Posterior cingulate gyrus (tissue), 11 donors: Measurements from ENCODE around the gene WDR93.
"Not testable (repeated sequence)": the region's sequence is repeated elsewhere in the genome, so short reads cannot be mapped to it uniquely, and the experiment has no call there.

Experiments used
- DNase-seq, 10 donors: peaks; one replicate each; pipeline versions ENCODE4 v3.0.0 to v3.0.0-alpha.2; 2020 to 2021; ENCODE audit warnings: mixed read lengths in 3 of 10
- intact Hi-C: fragments of 100-400 bp; cut with DNase I; formaldehyde crosslinking; loops from one replicate; pipeline ENCODE4 v1.15.1; 2023

Gene WDR93

DNA sequence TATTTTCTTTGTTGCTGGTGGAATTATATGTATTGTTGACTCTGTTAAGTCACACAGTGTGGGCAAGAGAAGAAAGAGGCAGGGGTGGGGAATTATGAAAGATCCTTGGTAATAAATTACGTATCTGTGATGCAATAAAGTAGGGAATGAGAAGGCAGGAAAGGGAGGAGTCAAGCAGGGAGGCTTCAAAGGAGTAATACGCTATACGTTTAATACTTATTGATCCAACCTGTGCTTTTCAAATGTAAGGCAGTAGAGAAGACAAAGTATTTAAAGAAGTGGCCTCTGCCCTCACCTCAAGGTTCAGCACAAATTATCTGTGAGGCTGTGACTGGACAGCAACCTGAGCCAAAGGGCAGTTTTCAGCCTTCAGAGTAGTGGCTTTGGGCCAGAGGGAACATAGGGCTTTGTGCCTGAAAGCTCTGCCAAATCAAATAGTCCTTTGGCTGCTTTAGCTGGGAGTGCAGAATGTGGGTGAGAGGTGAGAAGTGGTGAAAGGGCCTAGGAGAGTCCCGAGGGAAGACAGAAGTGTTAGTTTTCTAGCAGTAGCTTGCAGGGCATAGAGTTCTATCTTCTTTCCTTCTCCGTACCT, 10.2 kb upstream of the WDR93 start:
- DNase-seq = peak in 1 of 10 donors; percentile 11
- intact Hi-C loops = no loop called here

DNA sequence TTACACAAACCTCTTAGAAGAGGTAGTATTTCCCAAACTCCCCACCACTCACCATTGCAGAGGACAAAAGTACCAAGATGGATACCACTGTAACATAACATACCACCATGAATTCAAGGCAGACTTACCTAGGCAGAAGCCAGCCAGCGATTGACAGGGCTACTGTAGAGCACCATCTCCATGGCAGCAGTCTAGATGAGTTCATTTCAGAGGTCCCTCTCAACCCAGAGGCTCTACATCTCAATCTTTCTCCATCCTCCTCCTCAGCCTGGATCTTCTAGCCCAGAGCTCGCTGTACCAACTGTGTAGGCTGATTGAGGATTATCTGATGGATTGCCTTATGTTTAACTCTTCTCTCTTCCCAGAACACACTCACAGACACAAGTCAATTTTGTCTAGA, 9.5 kb upstream of the WDR93 start:
- intact Hi-C loops = no loop called here
- no peak for DNase-seq

DNA sequence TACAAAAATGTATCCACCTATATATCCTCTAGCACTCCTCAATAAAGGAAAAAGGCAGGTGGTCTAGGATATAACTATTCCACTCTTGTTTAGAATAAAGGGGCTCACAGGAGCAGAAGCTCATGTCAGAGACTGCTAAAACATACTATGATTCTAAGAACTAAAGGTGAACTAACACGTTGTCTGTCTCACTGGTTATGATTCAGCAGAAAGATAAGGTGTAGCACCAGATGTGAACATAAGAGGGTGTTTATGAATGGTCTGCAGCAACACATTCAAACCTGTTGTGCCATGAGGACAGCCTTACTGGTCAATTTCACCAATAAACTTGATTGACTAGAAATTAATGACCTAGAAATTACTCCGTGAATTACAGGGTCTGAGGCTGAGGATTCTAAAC, 4.6 kb upstream of the WDR93 start:
- DNase-seq = no peak
- intact Hi-C loops = no loop called here

DNA sequence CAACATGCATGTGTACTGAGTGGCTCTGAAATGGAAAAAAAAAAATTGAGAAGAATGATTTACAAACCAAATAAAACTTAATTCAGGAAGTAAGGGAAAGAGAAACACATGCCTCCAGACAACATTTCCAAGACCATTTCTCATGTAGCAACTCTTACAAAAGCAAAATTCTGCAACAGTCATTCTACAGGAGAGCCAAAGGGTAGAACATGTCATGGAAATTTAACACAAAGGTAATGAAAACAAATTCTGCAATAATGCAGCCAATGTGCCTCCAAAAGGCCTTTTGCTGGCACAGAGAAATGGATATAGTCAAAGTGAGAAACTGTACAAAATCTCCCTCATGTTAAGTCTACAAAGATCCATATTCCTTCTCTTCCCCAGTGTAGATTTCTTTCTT, 4.1 kb upstream of the WDR93 start:
- DNase-seq = no peak
- intact Hi-C loops = no loop called here

DNA sequence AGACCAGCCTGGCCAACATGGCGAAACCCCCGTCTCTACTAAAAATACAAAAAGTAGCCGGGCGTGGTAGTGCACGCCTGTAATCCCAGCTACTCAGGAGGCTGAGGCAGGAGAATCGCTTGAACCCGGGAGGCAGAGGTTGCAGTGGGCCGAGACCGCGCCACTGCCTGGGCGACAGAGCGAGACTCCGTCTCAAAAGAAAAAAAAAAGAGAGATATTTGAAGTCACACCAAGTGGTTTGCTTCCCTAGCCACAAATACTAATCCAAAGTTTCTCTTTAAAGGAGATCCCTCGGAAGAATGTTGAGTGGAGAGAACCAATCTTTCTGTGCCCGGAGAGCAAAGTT, 708 bp upstream of the WDR93 start:
- DNase-seq, intact Hi-C loops: not testable (repeated sequence)

DNA sequence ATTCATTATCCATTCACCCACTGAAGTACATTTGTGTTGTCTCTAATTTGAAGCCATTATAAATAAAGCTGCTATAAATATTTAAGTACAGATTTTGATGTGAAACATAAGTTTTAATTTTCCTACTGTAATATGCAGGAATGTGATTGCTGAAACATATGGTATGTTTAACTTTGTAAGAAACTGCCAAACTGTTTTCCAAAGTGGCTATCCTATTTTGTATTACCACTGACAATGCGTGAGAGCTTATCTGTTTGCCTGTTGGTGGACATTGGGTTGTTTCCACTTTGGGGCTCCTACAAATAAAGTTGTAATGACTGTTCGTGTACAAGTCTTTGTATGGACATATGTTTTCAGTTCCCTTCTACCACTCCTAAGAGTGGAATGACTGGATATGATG, 2.5 kb downstream of the WDR93 start:
- intact Hi-C loops = no loop called here
- DNase-seq = no peak

DNA sequence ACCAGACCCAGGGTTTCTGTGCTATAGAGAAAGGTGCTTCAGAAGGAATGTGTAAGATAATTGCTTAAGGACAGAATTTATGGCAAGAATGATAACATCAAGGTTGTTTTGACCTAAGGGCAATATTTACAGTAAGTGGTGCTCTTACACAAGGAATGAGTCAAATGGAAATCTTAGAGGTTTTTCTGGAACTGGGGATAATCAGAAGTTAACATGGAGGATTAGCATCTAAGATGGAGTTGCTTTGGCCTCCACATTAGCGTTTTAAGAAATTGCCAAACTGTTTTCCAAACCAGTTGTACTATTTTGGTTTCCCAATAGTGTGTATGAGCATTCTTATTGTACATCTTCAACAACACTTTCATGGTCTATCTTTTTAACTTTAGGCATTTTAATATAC, 3.1 kb downstream of the WDR93 start:
- intact Hi-C loops = no loop called here
- no peak for DNase-seq

DNA sequence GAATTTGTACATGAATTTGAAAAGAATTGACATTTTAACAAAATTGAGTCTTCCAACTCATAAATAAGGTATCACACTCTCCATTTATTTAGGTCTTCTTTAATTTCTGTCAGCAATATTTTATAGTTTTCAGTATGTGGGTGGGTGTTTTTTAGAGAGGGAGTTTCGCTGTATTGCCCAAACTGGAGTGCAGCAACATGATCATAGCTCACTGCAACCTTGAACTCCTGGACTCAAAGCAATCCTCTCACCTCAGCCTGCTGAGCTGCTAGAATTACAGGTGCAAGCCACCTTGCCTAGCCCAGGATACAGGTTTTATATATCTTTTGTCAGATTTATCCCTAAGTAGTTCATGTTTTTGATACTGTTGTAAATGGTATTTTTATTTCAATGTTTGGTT, 4.6 kb downstream of the WDR93 start:
- DNase-seq = no peak
- intact Hi-C loops = no loop called here

DNA sequence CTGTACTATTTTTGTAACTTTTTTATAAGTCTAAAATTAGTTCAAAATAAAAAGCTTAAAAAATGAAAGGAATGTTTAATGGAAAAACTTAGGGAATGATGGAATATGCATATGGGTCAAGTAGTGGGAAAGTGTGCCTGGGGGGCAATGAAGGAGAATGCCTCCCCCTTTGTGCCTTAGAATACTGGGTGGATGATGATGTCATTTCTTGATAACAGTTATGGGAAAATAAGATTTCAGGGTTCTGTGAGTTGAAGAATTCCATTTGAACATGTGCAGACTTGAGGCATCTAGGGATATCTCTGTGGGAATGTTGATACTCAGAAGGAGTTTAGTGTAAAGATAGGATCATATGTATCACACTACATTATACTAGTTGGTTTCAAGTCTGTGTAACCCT, 13.8 kb downstream of the WDR93 start:
- intact Hi-C loops = no loop called here

DNA sequence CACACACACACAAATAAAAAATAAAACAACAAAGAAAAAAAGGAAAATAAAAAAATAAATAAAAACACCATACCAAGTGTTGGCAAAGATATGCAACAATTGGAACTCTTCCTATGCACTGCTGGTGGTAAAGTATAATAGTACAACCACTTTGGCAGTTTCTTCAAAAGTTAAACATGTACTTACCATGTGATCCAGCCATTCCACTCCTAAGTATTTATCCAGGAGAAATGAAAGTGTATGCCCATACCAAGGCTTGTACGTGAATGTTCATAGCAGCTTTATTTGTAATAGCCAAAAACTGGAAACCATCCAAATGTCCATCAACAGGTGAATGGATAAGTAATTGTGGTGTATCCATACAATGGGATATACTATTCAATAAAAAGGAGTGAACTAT, 17.0 kb downstream of the WDR93 start:
- intact Hi-C loops = no loop called here
- no peak for DNase-seq

More for the DNA sequence above, 13.8 kb downstream of the WDR93 start:
- DNase-seq = no peak

DNA sequence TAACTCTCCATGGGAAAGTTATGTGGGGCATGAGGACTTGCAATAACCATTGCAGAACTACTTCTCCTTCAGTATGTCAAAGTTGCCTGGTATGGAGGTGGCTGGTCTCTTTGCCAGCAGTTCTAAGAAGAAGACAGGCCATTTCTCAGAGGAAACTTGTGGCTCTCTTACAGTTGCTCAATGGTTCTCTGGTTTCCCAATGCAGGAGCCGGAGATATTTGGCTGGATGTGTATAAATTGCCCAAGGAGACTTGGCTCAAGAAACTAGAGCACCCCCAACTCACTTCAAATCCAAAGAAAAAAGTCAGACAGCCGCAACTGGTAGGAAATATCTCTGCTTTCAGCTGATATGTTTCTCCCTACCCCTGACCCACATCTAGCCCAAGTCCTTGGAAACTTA, 24.2 kb downstream of the WDR93 start:
- DNase-seq = no peak
- intact Hi-C loops = no loop called here

DNA sequence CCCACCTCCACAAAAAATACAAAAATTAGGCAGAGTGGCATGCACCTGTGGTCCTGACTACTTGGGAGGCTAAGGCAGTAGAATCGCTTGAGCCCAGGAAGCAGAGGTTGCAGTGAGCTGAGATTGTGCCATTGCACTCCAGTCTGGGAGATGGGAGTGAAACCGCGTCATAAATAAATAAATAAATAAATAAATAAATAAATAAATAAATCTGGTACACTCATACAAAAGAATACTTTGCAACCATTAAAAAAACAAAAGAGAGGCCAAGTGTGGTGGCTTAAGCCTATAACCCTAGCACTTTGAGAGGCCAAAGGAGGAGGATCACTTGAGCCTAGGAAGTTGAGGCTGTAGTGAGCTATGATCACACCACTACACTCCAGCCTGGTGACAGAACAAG, 32.4 kb downstream of the WDR93 start:
- DNase-seq = no peak
- intact Hi-C loops = no loop called here

DNA sequence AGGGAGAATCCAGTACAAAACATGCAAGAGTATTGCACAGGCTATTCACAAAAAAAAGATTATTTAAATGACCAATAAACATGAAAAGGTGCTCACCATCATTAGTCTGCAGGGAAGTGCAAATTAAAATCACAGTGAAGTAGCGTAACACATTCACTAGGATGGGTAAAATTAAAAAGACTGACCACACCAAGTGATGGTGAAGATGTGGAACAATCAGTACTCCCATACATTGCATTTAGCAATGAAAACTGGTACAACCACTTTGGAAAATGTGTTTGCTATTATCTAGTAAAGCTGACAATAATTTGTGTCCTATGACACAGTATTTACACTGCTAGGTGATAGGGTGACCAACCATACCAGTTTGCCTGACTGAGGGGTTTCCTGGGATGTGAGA, 34.0 kb downstream of the WDR93 start:
- intact Hi-C loops = no loop called here

DNA sequence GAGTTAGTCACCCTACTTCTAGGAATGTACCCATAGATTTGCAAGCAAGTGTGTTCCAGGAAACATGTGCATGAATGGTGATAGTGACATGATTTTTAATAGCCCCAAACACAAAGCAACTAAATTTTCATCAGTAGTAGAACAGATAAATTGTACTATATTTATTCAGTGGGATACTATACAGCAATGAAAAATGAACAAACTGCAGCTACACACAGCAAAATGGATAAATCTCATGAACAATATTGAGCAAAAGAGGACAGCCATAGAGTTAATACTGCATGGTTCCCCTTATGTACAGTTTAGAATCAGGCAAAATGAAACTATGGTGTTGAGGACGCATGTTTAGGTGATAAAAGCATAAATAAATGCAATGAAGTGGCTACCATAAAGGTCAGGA, 34.5 kb downstream of the WDR93 start:
- intact Hi-C loops = no loop called here
- no peak for DNase-seq

More for the DNA sequence above, 34.0 kb downstream of the WDR93 start:
- no peak for DNase-seq

DNA sequence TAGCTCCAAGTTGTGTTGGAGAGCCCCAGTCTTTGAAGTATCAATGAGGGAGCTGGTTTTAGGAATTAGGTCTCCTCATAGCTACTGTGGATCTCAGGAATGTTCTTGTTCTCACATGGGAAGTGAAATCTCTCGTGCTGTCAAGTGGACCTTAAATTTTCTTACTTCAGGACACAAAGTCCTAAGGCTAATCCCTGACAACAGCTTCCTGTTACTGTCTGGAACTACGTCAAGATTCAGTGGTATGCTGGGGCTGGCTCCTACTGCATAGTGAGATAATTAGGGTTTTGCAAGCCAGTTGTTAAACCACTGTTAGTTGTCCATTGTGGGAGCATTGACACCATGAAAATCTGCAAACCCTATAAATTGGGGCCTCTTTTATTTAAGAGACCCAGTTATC, 37.6 kb downstream of the WDR93 start:
- no peak for DNase-seq
- intact Hi-C loops = no loop called here

DNA sequence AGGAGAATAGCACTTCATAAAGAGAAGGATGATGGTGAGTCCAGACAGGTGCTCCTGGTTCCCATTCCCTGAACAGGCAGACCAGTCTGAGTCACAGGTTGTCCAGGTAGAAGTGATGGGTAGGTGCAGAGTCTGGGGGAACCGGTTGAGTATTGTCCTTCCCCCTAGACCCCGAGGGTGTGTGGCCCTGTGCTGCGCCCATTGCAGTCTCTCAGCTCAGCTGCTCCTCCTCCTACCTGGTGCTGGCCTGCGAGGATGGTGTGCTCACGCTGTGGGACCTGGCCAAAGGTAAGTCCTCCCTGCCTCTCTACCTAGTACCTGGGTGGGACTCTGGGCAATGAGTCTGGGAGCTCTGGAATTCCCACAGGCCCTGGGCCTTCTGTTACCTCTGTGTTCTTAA, 40.7 kb downstream of the WDR93 start:
- intact Hi-C loops = no loop called here
- no peak for DNase-seq

DNA sequence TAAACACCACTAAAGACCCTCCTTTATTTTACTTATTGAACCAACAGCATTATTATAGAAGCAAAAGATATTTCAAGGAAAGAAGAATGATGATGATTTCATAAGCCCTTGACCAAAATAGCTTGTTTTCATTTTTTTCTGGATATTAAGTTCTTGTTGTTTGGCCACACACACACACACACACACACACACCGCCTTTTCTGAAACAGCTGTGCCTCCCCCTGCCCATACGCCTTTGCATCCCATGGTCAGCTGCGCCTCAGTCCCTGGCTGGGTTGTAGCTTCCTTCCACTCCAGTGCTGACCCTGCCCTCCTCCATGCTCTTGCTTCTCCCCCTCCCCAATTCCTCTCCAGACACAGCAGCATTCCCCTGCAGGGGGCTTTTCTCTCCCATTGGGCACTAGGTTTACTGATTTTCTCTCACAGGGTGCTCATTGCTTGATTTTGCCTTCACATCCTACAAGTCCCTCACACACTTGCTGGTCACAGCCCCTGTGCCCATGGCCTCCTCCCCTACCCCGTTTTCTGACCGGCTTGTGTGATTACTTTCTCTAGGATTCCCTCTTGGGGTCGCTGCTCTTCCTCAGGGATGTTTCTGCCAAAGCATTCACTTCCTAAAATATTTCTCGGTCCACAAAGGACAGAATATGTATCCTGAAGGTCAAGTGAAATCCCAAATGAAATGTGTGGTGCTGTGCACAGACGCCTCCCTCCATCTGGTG, 42.0 kb downstream of the WDR93 start:
- intact Hi-C loops = no loop called here
- DNase-seq = no peak

DNA sequence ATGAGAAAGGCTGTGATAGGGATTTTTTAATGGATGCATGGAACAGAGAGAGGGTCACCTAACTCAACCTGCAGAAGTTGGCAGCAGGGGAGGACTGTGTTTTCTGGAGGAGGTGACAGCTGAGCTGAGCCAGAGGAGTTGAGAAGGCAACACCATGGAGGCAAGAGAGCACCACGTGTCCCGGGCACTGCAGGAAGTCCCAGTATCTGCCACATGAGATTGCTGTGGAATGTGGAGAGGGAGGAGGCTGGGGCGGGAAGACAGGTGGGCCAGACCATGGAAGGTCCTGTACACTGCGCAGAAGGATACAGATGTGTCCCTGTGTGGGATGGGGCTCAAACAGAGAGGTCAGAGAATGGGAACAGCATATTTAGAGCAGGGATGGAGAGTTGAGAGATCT, 45.2 kb downstream of the WDR93 start:
- no peak for DNase-seq
- intact Hi-C loops = no loop called here

DNA sequence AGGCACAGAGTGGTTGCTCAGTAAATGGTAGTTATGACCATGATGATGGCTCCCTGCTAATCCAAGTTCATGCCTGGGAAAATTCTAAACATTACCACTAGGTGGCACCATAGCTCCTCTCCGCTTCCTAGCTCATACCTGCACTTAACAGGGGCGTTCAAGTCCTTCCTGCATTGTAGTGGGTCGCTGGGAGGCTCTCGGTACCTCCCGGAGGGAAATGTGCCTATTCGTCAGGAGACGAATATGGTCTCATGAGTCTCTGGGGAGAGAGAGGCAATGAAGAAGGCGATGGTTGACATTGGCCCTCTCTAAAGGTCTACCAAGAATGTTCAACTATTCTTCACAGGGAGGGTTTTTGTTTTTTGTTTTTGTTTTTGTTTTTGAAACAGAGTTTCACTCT, 49.5 kb downstream of the WDR93 start:
- intact Hi-C loops = no loop called here
- DNase-seq = peak in 5 of 10 donors; percentile 40 to 81 (median 46)

DNA sequence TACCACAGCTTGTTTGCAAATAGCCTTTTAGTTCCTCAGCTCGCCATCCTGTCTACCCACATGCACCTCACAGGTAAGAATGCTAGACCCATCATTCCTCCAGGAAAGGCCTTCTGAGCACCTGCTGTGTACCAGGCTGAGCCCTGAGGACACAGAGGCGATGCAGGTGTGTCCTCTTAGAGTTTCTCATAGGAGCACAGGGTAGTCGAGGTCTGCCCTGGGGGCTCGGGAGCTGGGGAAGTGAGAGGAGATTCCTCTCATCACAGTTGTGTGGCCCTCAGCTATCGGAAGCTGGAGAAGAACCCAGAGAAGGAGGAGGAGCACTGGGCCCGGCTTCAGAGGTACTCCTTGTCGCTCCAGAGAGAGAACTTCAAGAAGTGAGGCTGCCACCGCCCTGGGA, 52.4 kb downstream of the WDR93 start:
- DNase-seq = peak in 2 of 10 donors; percentile 49 to 57
- intact Hi-C loops = no loop called here

DNA sequence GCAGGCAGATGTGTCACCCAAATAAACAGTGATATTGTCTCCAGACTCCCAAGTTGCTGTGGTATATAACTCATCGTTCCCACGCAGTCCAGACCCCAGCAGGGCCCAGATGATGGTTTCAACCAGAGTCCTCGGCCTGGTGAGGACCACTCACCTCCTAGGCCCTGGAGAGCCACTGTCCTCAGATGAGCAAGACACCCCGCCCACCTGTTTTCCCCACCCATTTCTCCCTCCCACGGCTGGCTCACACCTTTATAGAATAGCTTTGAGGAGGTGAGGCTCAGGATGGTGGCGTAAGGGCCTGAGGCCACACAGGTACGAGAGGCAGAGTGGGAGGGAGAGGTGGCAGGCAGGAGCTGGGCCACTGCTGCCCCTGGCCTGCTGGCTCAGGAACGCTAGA, 53.0 kb downstream of the WDR93 start:
- peak in 2 of 10 donors; percentile 41 to 58 for DNase-seq
- intact Hi-C loops = no loop called here

DNA sequence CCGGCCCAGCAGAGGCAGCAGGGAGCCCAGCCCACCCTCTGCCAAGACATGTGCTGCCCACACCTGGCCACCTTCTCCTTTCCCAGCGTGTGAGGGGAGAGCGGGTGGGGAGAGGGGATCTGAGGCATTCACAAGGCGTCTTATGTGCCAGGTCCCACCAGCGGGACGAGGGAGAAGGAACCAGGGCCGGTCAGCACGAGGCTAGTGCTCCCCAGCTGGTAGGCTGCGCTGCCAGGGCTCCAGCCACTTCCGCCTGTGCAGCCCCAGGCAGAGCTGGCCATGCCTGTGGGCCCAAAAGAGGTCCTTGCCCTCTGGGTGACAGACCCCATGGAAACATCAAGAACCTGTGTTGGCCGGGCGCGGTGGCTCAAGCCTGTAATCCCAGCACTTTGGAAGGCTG, 54.5 kb downstream of the WDR93 start:
- intact Hi-C loops = no loop called here

DNA sequence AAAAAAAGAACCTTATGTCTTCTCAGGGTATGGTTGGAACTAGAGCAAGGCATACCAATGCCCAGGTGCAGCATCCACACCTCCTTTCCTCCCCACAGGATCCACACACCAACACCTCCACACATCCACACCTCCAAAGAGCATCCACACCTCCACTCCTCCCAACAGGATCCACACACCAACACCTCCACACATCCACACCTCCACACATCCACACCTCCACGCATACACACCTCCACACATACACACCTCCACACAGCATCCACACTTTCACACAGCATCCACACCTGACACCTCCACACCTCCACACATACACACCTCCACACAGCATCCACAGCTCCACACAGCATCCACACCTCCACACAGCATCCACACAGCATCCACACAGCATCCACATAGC, 55.2 kb downstream of the WDR93 start:
- DNase-seq = peak in 1 of 10 donors; percentile 17
- intact Hi-C loops = no loop called here

More for the DNA sequence above, 54.5 kb downstream of the WDR93 start:
- peak in 1 of 10 donors; percentile 62 for DNase-seq
